Lower leg skin (tissue), 3 donors: ENCODE measurements around the gene DCXR.

ENCODE experiments used
- POLR2A ChIP-seq, 2 donors: fragments of 450-650 bp; IDR thresholded peaks; one replicate each; pipeline ENCODE4 v1.6.1; 2016 to 2017; ENCODE audit warnings: antibody characterized with exemption in 2 of 2, mild to moderate bottlenecking in 1 of 2, moderate library complexity in 1 of 2
- TF ChIP-seq, protein P1 (sequence below), 3 donors: fragments of 450-650 bp; IDR thresholded peaks; one replicate each; pipeline ENCODE4 v1.5.1; 2016; ENCODE audit warnings: antibody characterized with exemption in 3 of 3, mild to moderate bottlenecking in 3 of 3, moderate library complexity in 2 of 3

- TF ChIP-seq, protein P1, sequence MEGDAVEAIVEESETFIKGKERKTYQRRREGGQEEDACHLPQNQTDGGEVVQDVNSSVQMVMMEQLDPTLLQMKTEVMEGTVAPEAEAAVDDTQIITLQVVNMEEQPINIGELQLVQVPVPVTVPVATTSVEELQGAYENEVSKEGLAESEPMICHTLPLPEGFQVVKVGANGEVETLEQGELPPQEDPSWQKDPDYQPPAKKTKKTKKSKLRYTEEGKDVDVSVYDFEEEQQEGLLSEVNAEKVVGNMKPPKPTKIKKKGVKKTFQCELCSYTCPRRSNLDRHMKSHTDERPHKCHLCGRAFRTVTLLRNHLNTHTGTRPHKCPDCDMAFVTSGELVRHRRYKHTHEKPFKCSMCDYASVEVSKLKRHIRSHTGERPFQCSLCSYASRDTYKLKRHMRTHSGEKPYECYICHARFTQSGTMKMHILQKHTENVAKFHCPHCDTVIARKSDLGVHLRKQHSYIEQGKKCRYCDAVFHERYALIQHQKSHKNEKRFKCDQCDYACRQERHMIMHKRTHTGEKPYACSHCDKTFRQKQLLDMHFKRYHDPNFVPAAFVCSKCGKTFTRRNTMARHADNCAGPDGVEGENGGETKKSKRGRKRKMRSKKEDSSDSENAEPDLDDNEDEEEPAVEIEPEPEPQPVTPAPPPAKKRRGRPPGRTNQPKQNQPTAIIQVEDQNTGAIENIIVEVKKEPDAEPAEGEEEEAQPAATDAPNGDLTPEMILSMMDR (IDR thresholded peaks at IDR 0.05): no peak
- TF ChIP-seq POLR2A (IDR thresholded peaks at IDR 0.05): no peak
Measured at GRCh38 chr17:82081966-82082365, 44.5 kb upstream of the DCXR start.
